ENCODE results near the gene SEC23B. TPM values are rescaled to one million over a fixed set of nuclear protein-coding genes. Genes with fewer than 3 reads are reported as not detected.

Gene SEC23B
- total and polyA plus RNA-seq, 2 of the 13 experiments (the other 11 are each of a cell fraction or from before 2014, with no cell fraction given) = 114 to 120 TPM

GRCh38 chr20:18496740-18497592 is 10.8 kb upstream of the SEC23B start, which contains the start of gene RBBP9 (continued):
- TF ChIP-seq THAP9 (CRISPR knock-in tag; IDR thresholded peaks at IDR 0.05; ENCODE audit: borderline replicate concordance) = peak; percentile 100
- no peak for TF ChIP-seq ELF4 (CRISPR knock-in tag; IDR thresholded peaks at IDR 0.05; ENCODE audit: borderline replicate concordance)
- peak; percentile 99 for TF ChIP-seq KAT7 (CRISPR knock-in tag; IDR thresholded peaks at IDR 0.05; ENCODE audit: borderline replicate concordance)
- TF ChIP-seq ELF3 (CRISPR knock-in tag; IDR thresholded peaks at IDR 0.05) = peak; percentile 92
- peak; percentile 83; the same call in 1 of the 2 replicates for TF ChIP-seq PBX3 (CRISPR knock-in tag; IDR thresholded peaks at IDR 0.05; ENCODE audit: borderline replicate concordance)
- 0 out of 2 replicates have a peak, but pooled peaks have one; percentile 57 for TF ChIP-seq ZBTB3 (CRISPR knock-in tag; IDR thresholded peaks at IDR 0.05; ENCODE audit: borderline replicate concordance, low read depth)
- peak; percentile 30; the same call in 1 of the 2 replicates for TF ChIP-seq HOXA9 (CRISPR knock-in tag; IDR thresholded peaks at IDR 0.05; ENCODE audit: borderline replicate concordance)
- 0 out of 2 replicates have a peak, but pooled peaks have one; percentile 73 for TF ChIP-seq ZMAT3 (CRISPR knock-in tag; conservative IDR thresholded peaks at IDR 0.05)
- TF ChIP-seq U2AF1 (optimal IDR thresholded peaks at IDR 0.05; ENCODE audit: low read depth, low read length) = peak; percentile 25
- no peak for TF ChIP-seq KAT2B (IDR thresholded peaks at IDR 0.05; ENCODE audit: borderline replicate concordance, low read depth, low read length)
- peak; percentile 71 for TF ChIP-seq PATZ1 (CRISPR knock-in tag; IDR thresholded peaks at IDR 0.05)
- TF ChIP-seq ZSCAN22 (CRISPR knock-in tag; IDR thresholded peaks at IDR 0.05) = no peak
- TF ChIP-seq KDM5A (IDR thresholded peaks at IDR 0.05; ENCODE audit: borderline replicate concordance, low read length) = peak; percentile 68; the same call in 1 of the 2 replicates
- TF ChIP-seq CBX1 (IDR thresholded peaks at IDR 0.05; ENCODE audit: low read depth) = peak; percentile 62
- no peak for TF ChIP-seq NAIF1 (CRISPR knock-in tag; IDR thresholded peaks at IDR 0.05; ENCODE audit: borderline replicate concordance)
- 0 out of 2 replicates have a peak, but pooled peaks have one; percentile 10 for TF ChIP-seq ZKSCAN1 (IDR thresholded peaks at IDR 0.05; ENCODE audit: low read length)
- no peak for TF ChIP-seq TCF7L2 (IDR thresholded peaks at IDR 0.05; ENCODE audit: low read depth, low read length)
- no peak for TF ChIP-seq RORA (CRISPR knock-in tag; IDR thresholded peaks at IDR 0.05)
- no peak; the same call in 1 of the 2 replicates for TF ChIP-seq ZBTB1 (CRISPR knock-in tag; IDR thresholded peaks at IDR 0.05; ENCODE audit: borderline replicate concordance)
- TF ChIP-seq THAP8 (CRISPR knock-in tag; IDR thresholded peaks at IDR 0.05; ENCODE audit: borderline replicate concordance) = peak; percentile 74; the same call in 1 of the 2 replicates
- TF ChIP-seq HHEX (CRISPR knock-in tag; IDR thresholded peaks at IDR 0.05) = no peak
- peak; percentile 51; the same call in 1 of the 2 replicates for TF ChIP-seq GATAD2A (CRISPR knock-in tag; IDR thresholded peaks at IDR 0.05)
- TF ChIP-seq ZNF331 (CRISPR knock-in tag; IDR thresholded peaks at IDR 0.05) = peak; percentile 98
